ENCODE results near the gene RAB17.
A peak's percentile ranks its signal among the peaks of the same experiment; 100 is the strongest.
"Not testable (repeated sequence)": the region's sequence is repeated elsewhere in the genome, so short reads cannot be mapped to it uniquely, and the experiment has no call there.

Gene RAB17

DNA sequence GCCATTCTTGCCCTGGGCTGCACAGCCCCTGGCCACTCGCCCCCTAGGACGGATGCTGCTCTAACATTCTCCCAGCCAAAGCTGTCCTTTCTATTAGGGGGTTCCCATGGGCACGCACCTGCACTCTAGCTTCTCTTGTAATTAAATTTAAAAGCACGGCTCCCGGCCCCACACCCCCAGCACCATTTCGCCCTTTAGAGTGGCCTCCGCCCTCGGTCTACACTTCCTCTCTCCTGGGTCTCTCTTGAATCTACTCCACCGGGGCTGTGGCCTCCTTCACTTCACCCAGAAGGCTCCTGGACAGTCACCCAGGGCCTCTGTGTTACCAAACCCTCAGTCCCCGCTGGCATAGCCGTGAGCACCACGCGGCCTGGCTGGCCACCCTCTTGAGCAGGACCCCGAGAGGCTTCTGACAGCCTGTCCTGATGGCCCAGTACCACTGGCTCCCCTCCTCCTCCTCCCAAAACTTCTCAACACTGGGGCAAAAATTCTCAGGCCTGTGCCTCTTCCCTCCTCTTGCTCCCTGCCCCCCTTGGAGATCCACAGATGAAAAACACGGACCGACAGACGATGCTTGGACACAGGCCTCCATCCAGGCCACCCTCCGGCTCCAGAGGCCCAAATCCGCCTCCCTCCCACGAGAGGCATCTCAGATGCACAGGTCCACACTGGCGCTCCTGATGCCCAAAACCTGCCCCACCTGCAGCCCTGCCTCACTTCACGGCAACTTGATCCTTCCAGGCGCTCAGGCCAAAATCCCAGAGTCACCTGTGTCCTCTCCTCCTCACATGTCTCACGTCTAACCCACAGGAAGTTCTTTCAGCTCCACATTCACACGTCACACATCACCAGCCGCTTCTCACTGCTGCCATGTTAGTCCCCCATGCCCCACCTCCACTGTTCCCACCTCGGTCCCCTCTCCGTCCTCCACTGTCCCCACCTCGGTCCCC, 6.9 kb upstream of the RAB17 start:
- DNase-seq, result no peak

DNA sequence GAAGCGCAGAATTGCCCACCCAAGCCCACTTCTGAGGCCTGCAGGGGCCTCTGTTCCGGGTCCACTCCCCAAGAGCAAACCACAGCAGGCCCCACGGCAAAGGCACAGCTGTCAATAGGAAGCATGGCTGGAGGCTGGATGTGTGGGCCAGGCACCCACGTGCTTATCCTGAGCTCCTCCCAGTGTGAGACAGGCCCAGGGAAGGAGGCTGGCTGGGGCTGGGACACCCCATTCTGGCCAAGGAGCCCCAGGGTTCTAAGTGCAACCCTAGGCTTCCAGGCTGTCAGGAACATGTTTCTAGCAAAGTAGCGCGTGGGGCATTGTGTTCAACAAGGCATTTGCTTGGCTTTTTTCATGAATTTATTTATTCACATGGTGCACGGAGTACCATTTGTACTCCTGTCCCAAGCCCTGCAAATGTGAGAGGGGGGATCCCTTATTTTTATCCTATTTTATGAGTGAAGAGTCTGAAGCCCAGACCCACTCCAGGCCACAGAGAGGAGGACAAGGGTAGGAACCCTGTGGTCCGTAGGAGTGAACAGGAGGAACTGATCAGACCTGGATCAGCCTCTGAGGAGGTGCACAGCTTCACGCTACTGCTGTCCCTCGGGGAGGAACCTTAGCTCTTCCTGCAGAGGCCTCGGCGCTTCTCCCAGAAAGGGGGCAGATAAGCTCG, 6.1 kb upstream of the RAB17 start:
- no peak for DNase-seq

DNA sequence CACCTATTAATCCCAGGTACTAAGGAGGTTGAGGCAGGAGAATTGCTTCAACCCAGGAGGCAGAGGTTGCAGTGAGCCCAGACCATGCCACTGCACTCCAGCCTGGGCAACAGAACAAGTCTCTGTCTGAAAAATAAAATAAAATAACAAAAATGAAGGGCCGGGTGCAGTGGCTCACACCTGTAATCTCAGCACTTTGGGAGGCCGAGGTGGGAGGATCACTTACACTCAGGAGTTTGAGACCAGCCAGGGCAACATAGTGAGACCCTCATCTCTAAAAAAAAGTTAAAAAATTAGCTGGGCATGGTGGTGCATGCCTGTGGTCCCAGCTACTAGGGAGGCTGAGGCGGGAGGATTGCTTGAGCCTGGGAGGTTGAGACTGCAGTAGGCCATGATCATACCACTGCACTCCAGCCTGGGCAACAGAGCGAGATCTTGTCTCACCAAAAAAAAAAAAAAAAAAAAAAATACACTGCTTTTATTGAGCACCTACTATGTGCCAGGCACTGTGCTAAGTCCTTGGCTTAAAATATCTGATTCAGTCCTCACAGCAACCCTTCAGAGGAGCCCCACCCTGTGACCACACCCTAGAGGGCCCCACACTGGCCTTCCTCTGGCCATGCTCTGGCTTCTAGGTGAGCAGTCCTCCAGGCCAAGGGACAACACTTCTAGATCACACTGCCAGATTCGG, 5.4 kb upstream of the RAB17 start:
- not testable (repeated sequence) for DNase-seq

DNA sequence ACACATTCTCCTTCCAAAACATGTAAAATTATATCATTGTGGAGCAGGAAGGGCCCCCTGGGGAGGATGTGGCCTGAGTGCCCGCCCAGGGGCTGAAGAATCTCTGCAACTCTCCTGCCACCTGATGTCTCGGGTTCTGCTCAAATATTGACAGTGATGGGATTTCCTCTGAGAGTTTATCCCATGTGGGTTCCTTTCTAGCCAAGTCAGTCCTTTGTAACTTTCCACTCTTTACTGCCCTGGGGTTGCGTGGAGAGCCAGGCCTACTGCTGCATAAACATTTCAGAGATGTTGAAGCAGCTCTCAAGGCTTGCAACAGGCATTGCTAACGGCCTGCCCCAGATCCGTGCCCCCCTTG, 4.0 kb upstream of the RAB17 start:
- DNase-seq, result peak; percentile 15

DNA sequence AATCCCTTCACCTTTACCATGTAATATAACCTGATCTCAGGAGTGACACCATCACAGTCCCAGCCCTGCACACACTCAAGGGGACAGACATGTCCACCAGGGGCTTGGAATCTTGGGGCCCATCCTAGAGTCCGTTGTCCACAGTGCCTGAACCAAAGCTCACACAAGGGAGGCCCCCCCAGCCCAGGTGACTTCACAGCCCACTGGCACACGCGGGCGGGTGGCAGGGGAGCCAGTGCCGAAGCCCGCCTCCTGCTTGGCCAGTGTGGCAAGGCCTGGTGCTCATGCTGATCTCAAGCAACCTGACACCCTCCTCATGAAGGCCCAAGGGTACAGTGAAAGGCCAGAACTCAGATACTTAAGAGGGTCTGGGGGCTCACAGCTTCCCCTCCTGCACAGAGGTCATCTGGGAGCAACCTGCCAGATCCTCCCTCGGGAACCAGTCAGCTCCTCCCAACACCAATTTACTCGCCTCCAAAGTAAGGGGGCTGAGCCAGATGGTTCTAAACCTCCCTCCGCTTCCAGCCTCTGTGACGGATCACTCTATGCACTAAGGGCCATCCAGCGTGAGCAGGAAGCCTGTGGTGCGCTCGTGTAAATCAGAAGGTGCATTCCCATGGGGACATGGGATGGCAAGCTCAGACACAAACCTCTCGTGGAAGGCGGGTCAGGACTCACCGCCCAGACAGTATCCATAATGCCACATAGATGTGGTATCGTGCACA, 3.2 kb upstream of the RAB17 start:
- no peak for DNase-seq

DNA sequence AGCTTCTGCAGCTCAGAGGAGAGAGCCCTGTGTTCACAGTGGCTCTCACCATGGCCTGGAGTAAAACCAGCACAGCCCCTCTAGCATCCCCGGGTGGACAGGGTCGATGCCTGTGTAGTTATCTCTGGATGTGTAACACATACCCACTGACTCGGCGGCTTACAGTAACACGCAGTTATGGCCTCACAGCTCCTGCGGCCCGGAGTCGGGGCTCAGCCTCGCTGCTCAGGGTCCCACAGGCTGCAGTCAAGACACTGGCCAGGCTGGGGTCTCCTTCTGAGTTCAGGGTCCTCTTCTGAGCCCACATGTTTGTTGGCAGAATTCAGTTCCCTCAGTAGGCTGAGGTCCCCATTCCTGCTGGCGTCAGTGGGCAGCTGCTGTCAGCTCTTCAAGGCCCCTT, 2.5 kb upstream of the RAB17 start:
- no peak for DNase-seq

DNA sequence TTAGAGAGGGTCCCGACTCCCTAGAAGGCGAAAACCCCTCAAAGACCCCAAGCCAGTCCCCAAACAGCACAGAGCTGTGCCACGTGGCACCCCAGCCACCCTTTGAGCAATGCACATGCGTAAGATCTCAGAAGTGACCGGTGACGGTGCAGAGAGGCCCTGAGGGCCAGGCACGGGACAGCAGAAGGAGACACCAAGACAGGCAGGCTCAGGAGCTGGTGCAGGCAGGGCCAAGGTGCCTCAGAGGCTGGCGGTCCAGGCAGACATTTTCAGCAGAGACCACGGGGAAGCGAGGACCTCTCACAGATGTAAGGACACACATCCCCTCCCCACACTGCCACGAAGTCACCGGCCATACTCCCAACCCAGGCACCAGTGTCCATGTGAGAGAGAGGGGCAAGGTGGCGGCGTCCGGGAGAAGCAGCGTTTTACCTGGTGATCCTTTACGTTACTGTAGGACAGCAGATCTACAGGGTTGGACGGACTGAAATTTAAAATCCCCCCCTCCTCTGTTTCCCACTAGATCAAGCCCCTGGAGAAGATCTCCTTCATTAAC, 2.0 kb upstream of the RAB17 start:
- no peak for DNase-seq

DNA sequence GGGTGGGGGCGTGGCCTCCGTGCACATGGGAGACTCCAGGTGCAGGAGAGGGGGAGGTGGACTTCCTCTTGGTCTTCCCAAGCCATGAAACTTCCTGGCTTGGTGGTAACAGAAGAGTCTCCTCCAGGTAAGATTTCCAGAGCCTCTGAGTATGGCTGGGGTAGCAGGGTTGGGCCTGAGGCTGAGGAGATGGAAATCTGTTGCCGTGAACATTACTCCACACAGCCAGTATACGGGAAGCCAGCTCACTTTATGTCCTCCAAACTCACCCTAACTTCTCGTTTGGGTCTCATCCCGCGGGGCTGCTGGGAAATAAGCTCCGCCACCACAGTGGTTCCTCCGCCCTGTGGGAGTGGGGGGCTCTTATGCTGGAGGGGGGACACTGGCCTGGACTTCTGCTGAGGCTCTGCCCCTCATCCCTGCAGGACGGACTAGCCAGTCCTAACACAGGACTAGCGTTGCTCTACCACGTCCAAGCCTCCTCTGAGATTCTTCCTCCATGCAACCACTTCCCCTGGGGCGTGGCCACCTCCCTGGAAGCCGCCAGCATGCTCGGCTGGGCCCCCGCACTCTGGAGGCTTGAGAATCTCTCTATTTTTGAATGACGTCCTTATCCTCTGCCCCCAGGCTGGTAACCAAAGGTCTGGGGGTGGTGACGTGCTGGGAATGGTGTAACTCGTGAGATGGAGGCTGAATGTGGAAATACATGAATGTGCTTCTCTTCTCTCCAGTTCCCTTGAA, 777 bp upstream of the RAB17 start:
- DNase-seq, result no peak

DNA sequence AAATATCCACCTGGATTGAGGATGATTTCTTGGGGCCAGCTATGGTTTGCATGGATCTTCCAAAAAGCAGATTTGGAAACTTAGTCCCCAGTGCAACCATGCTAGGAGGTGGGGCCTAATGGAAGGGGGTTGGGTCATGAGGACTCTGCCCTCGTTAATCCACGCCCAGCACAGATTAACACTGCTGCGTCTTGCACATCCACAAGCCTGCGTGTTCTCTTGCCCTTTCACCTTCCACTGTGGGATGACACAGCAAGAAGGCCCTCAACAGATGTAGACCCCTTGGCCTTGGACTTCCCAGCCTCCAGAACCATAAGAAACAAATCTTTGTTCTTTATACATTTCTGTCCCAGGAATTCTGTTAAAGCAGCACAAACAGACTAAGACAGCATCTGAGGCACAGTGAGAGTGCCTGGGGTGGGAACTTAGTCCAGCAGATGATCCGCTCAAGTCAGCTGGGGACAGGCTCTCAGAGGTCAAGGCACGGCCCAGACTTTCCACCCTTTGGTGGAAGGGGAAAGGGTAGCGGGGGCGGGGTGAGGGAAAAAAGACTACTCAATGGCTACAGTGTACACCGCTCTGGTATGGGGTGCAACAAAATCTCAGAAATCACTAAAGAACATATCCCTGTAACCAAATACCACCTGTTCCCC, 2.4 kb downstream of the RAB17 start:
- DNase-seq, result no peak

DNA sequence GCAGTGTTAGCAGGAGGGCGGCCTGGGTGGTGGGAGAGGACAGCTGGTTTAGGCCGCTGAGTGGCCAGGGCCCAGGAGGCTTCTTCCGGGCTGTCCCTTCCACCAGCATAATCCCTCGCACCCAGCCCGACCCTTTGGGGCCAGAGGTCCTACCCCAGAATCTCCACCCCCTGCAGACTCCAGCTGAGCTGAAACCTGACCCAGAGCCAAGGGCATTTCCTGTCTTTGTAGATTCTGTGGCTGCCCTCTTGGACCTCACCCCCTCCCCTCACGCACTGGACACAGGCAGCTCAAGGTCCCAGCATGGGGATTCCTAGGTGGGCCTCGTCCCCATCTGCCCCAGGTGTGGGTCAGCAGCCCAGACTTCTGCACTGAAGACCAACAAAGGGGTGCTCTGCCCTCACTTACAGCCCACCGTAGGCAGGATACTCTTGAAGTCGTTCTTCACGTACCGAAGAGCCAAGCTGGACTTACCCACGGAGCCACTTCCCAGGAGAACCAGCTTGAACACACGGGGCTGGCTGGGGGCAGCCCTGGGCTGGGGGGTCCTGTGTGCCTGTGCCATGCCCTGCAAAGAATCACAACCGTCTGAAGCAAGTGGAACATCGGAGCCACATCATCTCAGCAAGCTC, 4.8 kb downstream of the RAB17 start:
- DNase-seq, result no peak

DNA sequence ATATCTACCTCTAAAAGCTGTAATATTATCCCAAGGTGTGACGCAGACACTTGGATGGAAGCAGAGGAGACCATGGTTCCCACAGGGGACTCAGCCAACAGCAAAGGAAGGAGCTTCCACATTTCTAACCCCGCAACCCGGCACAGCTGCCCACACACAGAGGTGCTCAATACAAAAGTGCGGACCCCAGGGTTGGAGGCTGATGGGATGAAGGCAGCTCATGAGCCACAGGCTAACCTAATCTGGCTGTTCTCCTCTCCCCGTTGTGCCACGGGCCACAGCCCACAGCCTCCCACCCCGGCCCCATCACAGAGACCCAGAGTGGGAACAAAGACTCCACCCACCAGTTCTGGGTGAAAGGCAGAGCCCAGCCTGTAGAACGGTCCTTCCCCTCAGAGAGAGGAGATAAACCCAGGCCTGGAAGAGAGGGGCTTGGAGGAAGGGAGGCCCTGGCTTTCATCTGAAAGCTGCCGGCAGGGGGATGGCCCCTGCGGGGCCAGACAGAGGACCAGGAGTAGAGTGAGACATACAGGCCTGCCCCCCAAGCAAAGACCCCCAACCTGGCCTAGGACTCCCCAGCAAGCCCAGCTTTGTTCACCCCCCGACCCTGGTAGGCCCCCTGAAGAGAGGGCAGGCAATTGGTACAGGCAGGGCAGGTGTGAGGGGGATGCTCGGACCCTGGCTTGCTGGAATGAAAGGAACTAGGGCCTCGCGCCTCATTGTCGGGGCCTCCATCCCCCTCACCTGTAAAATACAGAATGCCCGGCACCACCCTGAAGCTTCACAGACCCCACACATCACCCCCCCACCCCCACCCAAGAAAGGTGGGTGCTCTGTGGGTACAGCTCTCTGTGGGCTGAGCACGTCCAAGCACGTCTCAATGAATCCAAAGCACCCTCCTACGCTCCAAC, 6.9 kb downstream of the RAB17 start:
- no peak for DNase-seq

DNA sequence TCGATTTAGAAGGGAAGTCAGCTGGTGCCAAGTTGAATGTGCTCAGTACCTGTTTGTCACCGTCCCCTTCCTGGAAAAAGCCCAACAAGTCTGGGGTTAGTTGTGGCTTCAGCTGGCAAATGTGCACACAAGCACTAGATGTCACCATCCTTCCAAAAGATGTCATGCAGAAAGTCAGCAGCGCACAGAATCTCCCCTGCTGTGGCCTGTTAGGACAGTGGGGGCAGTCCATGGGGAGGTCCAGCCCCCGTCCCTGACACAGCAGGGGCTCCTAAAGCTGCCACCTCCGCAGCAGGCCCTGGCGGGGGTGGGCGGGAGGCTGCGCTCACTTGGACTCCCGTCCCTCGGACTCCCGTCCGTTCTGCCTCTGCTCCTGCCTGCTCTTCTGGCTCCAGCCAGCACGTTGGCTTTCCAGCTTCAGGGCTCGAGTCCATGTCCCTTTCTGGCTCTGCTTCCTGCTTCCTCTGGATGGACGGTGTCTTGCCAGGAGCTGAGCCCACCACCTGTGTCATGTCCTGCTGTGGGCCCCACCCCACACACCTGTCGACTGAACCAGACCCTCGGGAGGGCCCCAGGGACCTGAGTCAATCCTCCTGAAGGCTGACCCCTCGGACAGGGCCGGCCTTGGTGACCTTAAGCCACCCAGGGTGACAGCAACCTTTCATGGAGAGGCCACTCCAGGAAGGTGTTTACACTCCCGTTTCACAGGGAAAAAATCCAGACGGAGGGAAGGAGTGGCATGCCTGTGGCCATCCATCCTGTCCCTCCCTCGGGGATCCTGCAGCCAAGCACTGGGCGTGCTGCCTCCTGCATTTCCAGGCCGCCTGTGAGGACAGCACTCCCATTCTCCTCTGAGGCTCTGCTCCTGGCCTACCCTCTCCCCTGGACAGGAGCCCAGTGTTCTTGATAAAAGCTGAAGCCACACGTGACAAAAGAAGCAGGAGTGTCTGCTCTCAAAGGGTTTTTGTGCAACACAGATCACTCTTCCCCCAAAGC, 8.5 kb downstream of the RAB17 start:
- DNase-seq, result peak; percentile 35

DNA sequence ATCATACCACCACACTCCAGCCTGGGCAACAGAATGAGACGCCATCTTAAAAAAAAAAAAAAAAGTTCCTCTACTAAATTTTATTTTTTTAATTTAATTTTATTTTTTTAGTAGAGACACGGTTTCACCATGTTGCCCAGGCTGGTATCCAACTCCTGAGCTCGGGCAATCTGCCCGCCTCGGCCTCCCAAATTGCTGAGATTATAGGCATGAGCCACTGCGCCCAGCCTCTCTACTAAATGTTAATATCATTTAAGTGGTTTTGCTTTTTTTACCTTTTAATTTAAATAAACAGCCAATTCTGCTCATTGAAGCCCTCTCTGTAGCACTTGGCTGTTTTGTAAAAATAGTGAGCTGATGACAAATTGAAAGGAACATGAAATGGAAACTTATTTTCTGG, 9.2 kb downstream of the RAB17 start:
- DNase-seq, result no peak

DNA sequence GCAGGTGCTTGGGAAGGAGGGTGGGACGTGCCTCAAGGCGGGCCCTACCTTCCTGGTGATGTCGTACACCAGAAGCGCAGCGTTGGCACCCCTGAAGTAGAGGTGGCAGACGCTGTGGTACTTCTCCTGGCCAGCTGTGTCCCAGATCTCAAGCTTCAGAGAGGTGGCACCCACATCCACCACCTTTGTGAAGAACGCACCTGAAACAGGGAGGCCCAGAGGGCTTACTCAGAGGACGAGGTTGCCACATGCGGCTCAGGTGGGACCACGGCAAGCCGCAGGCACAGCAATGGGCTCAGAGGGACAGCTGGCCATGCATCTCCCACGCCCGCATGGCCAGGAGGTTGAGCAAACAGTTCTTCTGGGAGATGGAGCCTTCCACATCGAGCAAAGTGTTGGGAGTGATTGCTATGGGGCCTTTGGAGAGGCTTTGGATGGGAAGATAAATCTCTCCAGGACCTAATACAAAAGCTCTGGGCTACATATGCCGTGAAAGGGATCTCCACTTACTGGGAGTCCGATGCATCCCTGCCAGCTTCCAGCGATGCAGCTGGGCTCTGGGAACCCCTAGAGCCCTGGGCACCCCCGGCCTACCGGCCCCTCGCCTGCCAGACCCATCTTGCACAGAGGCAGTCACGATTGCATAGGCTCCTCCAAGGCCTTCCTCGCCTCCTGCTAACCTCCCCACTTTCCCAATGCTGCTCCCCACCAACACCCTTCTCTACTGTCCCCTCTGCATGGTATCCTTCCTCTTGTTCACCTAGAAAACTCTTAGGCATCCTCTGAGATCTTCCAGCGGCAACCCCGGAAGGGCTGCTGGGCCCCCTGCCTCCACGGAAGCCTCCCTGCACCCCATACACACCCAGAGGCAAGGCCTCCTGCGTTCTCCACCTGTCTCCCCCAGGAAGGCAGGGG, 12.3 kb downstream of the RAB17 start:
- DNase-seq, result no peak

DNA sequence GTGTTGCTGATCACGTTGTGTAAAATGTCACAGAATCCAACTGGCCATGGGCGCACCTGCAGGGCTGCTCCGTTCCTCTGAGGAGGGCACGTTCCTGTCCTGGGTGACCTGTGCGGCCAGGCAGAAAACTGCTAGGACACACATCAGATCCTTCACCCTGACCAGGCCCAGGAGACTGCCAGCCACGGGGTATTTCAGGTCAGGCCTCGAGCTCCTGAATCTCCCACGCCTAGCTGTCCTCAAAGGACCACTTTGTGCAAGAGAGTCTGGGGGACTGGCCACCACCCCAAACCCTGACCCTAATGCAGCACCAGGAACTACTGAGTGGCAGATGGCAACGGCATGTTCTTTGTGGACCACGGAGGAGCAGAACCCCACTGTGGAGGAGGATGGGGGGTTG, 13.1 kb downstream of the RAB17 start:
- no peak for DNase-seq

DNA sequence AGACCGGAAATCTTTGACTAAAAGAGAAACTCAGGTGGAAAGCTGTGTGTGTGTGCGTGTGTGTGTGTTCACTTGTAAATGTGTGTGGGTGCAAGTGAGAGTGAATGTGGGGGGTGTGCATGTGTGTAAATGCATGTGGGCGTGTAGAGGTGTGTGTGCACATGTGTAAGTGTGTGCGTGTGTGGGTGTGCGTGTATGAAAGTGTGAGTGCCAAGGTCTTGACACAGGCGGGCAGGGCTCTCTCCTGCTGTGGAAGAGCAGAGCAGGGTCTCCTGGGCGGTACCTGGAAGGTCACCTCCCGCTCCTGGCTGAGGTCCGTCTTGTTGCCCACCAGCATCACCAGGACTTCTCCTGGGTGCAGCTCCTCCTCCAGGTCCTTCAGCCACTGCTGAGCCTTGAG, 13.6 kb downstream of the RAB17 start:
- no peak for DNase-seq
